GM23338 (cell line): ENCODE measurements around the gene MESP1. TPM values are rescaled to one million over a fixed set of nuclear protein-coding genes. Genes with fewer than 3 reads are reported as not detected.

ENCODE experiments used
- ATAC-seq: fragments of 200-7000 bp; cut with Tn5 transposase; 3 replicates; pipeline ENCODE4 v1.9.1; 2020
- DNase-seq: peaks from one replicate; pipeline ENCODE4 v3.0.0-alpha.2; 2015; ENCODE audit warnings: low spot score
- H2AFZ ChIP-seq: fragments of 200-600 bp; sonication (generic); 2 replicates; pipeline ENCODE4 v1.8.0; 2016; ENCODE audit warnings: antibody characterized with exemption, mild to moderate bottlenecking, moderate library complexity
- H3F3A ChIP-seq: fragments of 200-600 bp; sonication (generic); replicated peaks from 2 replicates; pipeline ENCODE4 v1.8.0; 2017; ENCODE audit warnings: antibody characterized with exemption, mixed run types, low read depth
- H3K27ac ChIP-seq: fragments of 200-600 bp; sonication (generic); 2 replicates; pipeline ENCODE4 v1.6.1; 2016; ENCODE audit warnings: low read depth
- H3K27me3 ChIP-seq: fragments of 200-600 bp; sonication (generic); 2 replicates; pipeline ENCODE4 v1.8.0; 2016; ENCODE audit warnings: mild to moderate bottlenecking, mixed run types, moderate library complexity; ENCODE audit not compliant: insufficient read depth
- H3K36me3 ChIP-seq: fragments of 200-600 bp; sonication (generic); 2 replicates; pipeline ENCODE4 v1.8.0; 2016; ENCODE audit warnings: mild to moderate bottlenecking; ENCODE audit not compliant: insufficient read depth
- H3K4me1 ChIP-seq: fragments of 200-600 bp; sonication (generic); 2 replicates; pipeline ENCODE4 v1.8.0; 2016; ENCODE audit warnings: mild to moderate bottlenecking, moderate library complexity; ENCODE audit not compliant: insufficient read depth
- H3K4me2 ChIP-seq: fragments of 200-600 bp; sonication (generic); 2 replicates; pipeline ENCODE4 v1.7.1; 2017; ENCODE audit warnings: mixed run types
- H3K4me3 ChIP-seq: fragments of 200-600 bp; sonication (generic); 2 replicates; pipeline ENCODE4 v1.6.1; 2016; ENCODE audit warnings: mixed run types
- H3K79me2 ChIP-seq: fragments of 200-600 bp; sonication (generic); replicated peaks from 2 replicates; pipeline ENCODE4 v1.8.0; 2017; ENCODE audit warnings: mild to moderate bottlenecking; ENCODE audit not compliant: insufficient read depth
- H3K9me2 ChIP-seq: fragments of 200-600 bp; sonication (generic); 2 replicates; pipeline ENCODE4 v1.8.0; 2017; ENCODE audit not compliant: insufficient read depth
- H4K20me1 ChIP-seq: fragments of 200-600 bp; sonication (generic); replicated peaks from 2 replicates; pipeline ENCODE4 v1.8.0; 2017; ENCODE audit warnings: mild to moderate bottlenecking; ENCODE audit not compliant: insufficient read depth
- H3K27ac Mint-ChIP-seq: 2 replicates; pipeline ENCODE4 v1.8.0; 2020; ENCODE audit warnings: inconsistent platforms, mild to moderate bottlenecking, moderate library complexity, mixed read lengths
- H3K27me3 Mint-ChIP-seq: 3 replicates; pipeline ENCODE4 v1.8.0; 2022; ENCODE audit warnings: low read depth, mild to moderate bottlenecking, moderate library complexity, mixed read lengths, inconsistent platforms; ENCODE audit not compliant: insufficient read depth, poor library complexity
- H3K36me3 Mint-ChIP-seq: 3 replicates; pipeline ENCODE4 v1.8.0; 2021; ENCODE audit warnings: low read depth, mild to moderate bottlenecking, inconsistent platforms, moderate library complexity, mixed read lengths
- H3K4me1 Mint-ChIP-seq: 3 replicates; pipeline ENCODE4 v1.8.0; 2020; ENCODE audit warnings: mild to moderate bottlenecking, inconsistent platforms, mixed read lengths
- H3K4me3 Mint-ChIP-seq: 3 replicates; pipeline ENCODE4 v1.8.0; 2021; ENCODE audit warnings: moderate library complexity, mild to moderate bottlenecking, inconsistent platforms, mixed read lengths
- H3K9me3 Mint-ChIP-seq: 3 replicates; pipeline ENCODE4 v1.8.0; 2020; ENCODE audit warnings: moderate library complexity, mild to moderate bottlenecking, inconsistent platforms, mixed read lengths
- EZH2phosphoT487 ChIP-seq: fragments of 200-600 bp; sonication (generic); IDR thresholded peaks from one replicate; pipeline ENCODE4 v1.8.1; 2018; ENCODE audit warnings: antibody characterized with exemption; ENCODE audit not compliant: unreplicated experiment
- NANOG ChIP-seq: IDR thresholded peaks from 2 replicates; pipeline ENCODE4 v1.6.1; 2016; ENCODE audit warnings: antibody characterized with exemption, borderline replicate concordance
- REST ChIP-seq: IDR thresholded peaks from one replicate; pipeline ENCODE4 v1.6.1; 2018; ENCODE audit warnings: antibody characterized with exemption; ENCODE audit not compliant: unreplicated experiment
- ZNF331 ChIP-seq: fragments of 250-450 bp; sonication (Bioruptor Pico); IDR thresholded peaks from 2 replicates; pipeline ENCODE4 v1.5.0; 2020; ENCODE audit warnings: low read depth, mild to moderate bottlenecking, moderate library complexity
- polyA plus RNA-seq: library from polyadenylated mRNA; unstranded; fragments of >200 nt; fragmentation: Nextera tagmentation; extraction: Ambion mirVana; gene quantifications from 2 replicates; pipeline ENCODE4 v1.2.1, GENCODE V29; 2016
- total RNA-seq: library from RNA; depleted of rRNA; stranded (reverse); fragments of >200 nt; shearing (Covaris generic); gene quantifications from 2 replicates; pipeline ENCODE4 v1.2.3, GENCODE V29; 2014
- TF ChIP-seq, protein P1 (sequence below), 2 experiments: fragments of 200-600 bp in 1 of 2; sonication (generic) in 1 of 2; conservative IDR thresholded peaks; 2 replicates each; pipeline versions ENCODE4 v1.5.1 to v1.6.1; 2016 to 2017; ENCODE audit warnings: antibody characterized with exemption in 2 of 2, low read depth in 2 of 2, mild to moderate bottlenecking in 2 of 2, moderate library complexity in 1 of 2

MESP1 gene
- total and polyA plus RNA-seq, 2 experiments from 2014 or later: 0.21 to 0.91 TPM

DNA sequence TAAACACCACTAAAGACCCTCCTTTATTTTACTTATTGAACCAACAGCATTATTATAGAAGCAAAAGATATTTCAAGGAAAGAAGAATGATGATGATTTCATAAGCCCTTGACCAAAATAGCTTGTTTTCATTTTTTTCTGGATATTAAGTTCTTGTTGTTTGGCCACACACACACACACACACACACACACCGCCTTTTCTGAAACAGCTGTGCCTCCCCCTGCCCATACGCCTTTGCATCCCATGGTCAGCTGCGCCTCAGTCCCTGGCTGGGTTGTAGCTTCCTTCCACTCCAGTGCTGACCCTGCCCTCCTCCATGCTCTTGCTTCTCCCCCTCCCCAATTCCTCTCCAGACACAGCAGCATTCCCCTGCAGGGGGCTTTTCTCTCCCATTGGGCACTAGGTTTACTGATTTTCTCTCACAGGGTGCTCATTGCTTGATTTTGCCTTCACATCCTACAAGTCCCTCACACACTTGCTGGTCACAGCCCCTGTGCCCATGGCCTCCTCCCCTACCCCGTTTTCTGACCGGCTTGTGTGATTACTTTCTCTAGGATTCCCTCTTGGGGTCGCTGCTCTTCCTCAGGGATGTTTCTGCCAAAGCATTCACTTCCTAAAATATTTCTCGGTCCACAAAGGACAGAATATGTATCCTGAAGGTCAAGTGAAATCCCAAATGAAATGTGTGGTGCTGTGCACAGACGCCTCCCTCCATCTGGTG lies 18.4 kb downstream of the MESP1 start:
- no peaks in the 10 kb centered on the region for H3K36me3 ChIP-seq
- H3K4me3 Mint-ChIP-seq: no peak overlapping the region
- peaks cover 5% of the 10 kb centered on the region; the same call in 1 of the 3 replicates for H3K4me1 Mint-ChIP-seq
- H3K4me1 ChIP-seq: no peaks in the 10 kb centered on the region
- H4K20me1 ChIP-seq: no peaks in the 10 kb centered on the region
- no peak overlapping the region for H3K4me2 ChIP-seq
- no peak overlapping the region for H3K4me3 ChIP-seq
- H3F3A ChIP-seq: no peaks in the 10 kb centered on the region
- ATAC-seq (peak; percentile 48), DNase-seq (peak; percentile 26)
- H3K36me3 Mint-ChIP-seq: no peaks in the 10 kb centered on the region
- no peaks in the 10 kb centered on the region for H3K79me2 ChIP-seq
- no peak overlapping the region for H3K27ac Mint-ChIP-seq
- no peaks in the 10 kb centered on the region for H3K27me3 ChIP-seq
- no peaks in the 10 kb centered on the region for H3K9me3 Mint-ChIP-seq
- no peaks in the 10 kb centered on the region for H3K9me2 ChIP-seq
- peaks cover 10% of the 10 kb centered on the region for H3K27me3 Mint-ChIP-seq
- no peak for TF ChIP-seq EZH2phosphoT487
- TF ChIP-seq, protein P1, sequence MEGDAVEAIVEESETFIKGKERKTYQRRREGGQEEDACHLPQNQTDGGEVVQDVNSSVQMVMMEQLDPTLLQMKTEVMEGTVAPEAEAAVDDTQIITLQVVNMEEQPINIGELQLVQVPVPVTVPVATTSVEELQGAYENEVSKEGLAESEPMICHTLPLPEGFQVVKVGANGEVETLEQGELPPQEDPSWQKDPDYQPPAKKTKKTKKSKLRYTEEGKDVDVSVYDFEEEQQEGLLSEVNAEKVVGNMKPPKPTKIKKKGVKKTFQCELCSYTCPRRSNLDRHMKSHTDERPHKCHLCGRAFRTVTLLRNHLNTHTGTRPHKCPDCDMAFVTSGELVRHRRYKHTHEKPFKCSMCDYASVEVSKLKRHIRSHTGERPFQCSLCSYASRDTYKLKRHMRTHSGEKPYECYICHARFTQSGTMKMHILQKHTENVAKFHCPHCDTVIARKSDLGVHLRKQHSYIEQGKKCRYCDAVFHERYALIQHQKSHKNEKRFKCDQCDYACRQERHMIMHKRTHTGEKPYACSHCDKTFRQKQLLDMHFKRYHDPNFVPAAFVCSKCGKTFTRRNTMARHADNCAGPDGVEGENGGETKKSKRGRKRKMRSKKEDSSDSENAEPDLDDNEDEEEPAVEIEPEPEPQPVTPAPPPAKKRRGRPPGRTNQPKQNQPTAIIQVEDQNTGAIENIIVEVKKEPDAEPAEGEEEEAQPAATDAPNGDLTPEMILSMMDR (conservative IDR thresholded peaks at IDR 0.05; ENCODE audit: low read depth in 2 of 2): peak; percentile 35 to 45
- H3K27ac ChIP-seq: no peak overlapping the region
- H2AFZ ChIP-seq: peak overlapping the region; percentile 78

DNA sequence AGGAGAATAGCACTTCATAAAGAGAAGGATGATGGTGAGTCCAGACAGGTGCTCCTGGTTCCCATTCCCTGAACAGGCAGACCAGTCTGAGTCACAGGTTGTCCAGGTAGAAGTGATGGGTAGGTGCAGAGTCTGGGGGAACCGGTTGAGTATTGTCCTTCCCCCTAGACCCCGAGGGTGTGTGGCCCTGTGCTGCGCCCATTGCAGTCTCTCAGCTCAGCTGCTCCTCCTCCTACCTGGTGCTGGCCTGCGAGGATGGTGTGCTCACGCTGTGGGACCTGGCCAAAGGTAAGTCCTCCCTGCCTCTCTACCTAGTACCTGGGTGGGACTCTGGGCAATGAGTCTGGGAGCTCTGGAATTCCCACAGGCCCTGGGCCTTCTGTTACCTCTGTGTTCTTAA lies 19.8 kb downstream of the MESP1 start:
- no peaks in the 10 kb centered on the region for H3K36me3 Mint-ChIP-seq
- Histone ChIP-seq H3F3A (no peaks in the 10 kb centered on the region), H3K4me3 (no peak overlapping the region), H2AFZ (no peak overlapping the region), H3K36me3 (no peaks in the 10 kb centered on the region), H3K4me1 (no peaks in the 10 kb centered on the region), H3K79me2 (no peaks in the 10 kb centered on the region), H3K9me2 (no peaks in the 10 kb centered on the region), H3K27me3 (no peaks in the 10 kb centered on the region), H3K27ac (no peak overlapping the region), H4K20me1 (no peaks in the 10 kb centered on the region), H3K4me2 (no peak overlapping the region)
- peaks cover 5% of the 10 kb centered on the region; the same call in 1 of the 3 replicates for H3K4me1 Mint-ChIP-seq
- H3K9me3 Mint-ChIP-seq: no peaks in the 10 kb centered on the region
- TF ChIP-seq REST (no peak), ZNF331 (no peak), NANOG (no peak)
- no peak overlapping the region for H3K27ac Mint-ChIP-seq
- DNase-seq (no peak), ATAC-seq (no peak)
- no peak overlapping the region for H3K4me3 Mint-ChIP-seq
- H3K27me3 Mint-ChIP-seq: peaks cover 3% of the 10 kb centered on the region
